AG09319 (cell line): Measurements from ENCODE around the gene CBX3.

ENCODE experiments used
- DNase-seq: peaks from one replicate; pipeline ENCODE4 v3.0.0-alpha.2; 2010; ENCODE audit warnings: low read depth; ENCODE audit errors: extremely low read depth
- CTCF ChIP-seq: IDR thresholded peaks from 2 replicates; pipeline ENCODE4 v1.5.1; 2011; ENCODE audit warnings: low read depth, mild to moderate bottlenecking, inconsistent platforms, low read length, moderate library complexity

The CBX3 gene

GRCh38 chr7:26188206-26188956 is 13.2 kb upstream of the CBX3 start:
- no peak for DNase-seq
- no peak for TF ChIP-seq CTCF

- no peak for TF ChIP-seq CTCF
These were observed 12.5 kb upstream of the CBX3 start for GRCh38 chr7:26188957-26189541.

GRCh38 chr7:26189697-26190096 is 11.8 kb upstream of the CBX3 start:
- no peak for TF ChIP-seq CTCF

More at GRCh38 chr7:26188957-26189541, 12.5 kb upstream of the CBX3 start:
- DNase-seq = no peak

GRCh38 chr7:26190417-26190869 is 11.1 kb upstream of the CBX3 start:
- DNase-seq = no peak
- TF ChIP-seq CTCF = no peak

More at GRCh38 chr7:26189697-26190096, 11.8 kb upstream of the CBX3 start:
- DNase-seq = no peak

- DNase-seq = no peak
These were observed 10.1 kb upstream of the CBX3 start for GRCh38 chr7:26191233-26191973.

GRCh38 chr7:26191974-26192479 is 9.5 kb upstream of the CBX3 start:
- no peak for TF ChIP-seq CTCF
- DNase-seq = no peak

More at GRCh38 chr7:26191233-26191973, 10.1 kb upstream of the CBX3 start:
- TF ChIP-seq CTCF = no peak
